Measurements from ENCODE around the gene DLG2.

Gene DLG2

GRCh38 chr11:83678831-83679584 is 1948.1 kb downstream of the DLG2 start:
- DNase-seq (ENCODE audit: low spot score) = no peak

- DNase-seq (ENCODE audit: low spot score) = no peak
These were observed 1949.4 kb downstream of the DLG2 start for GRCh38 chr11:83677730-83678129.

- no peak for DNase-seq (ENCODE audit: low spot score)
These were observed 1951.0 kb downstream of the DLG2 start for GRCh38 chr11:83676056-83676601.

- no peak for DNase-seq (ENCODE audit: low spot score)
These were observed 1952.8 kb downstream of the DLG2 start for GRCh38 chr11:83674102-83674896.

GRCh38 chr11:83671289-83671688 is 1955.9 kb downstream of the DLG2 start:
- DNase-seq (ENCODE audit: low spot score) = no peak

GRCh38 chr11:83666149-83666548 is 1961.0 kb downstream of the DLG2 start:
- DNase-seq (ENCODE audit: low spot score) = no peak

- no peak for DNase-seq (ENCODE audit: low spot score)
These were observed 1963.2 kb downstream of the DLG2 start for GRCh38 chr11:83663988-83664387.

GRCh38 chr11:83663446-83663845 is 1963.7 kb downstream of the DLG2 start:
- DNase-seq (ENCODE audit: low spot score) = no peak

GRCh38 chr11:83662494-83662893 is 1964.7 kb downstream of the DLG2 start:
- DNase-seq (ENCODE audit: low spot score) = no peak

- no peak for DNase-seq (ENCODE audit: low spot score)
These were observed 1965.4 kb downstream of the DLG2 start for GRCh38 chr11:83661491-83662350.

GRCh38 chr11:83659466-83659865 is 1967.7 kb downstream of the DLG2 start:
- DNase-seq (ENCODE audit: low spot score) = no peak

- DNase-seq (ENCODE audit: low spot score) = no peak
These were observed 1970.3 kb downstream of the DLG2 start for GRCh38 chr11:83656796-83657330.

- no peak for DNase-seq (ENCODE audit: low spot score)
These were observed 1971.2 kb downstream of the DLG2 start for GRCh38 chr11:83655976-83656375.

- DNase-seq (ENCODE audit: low spot score) = no peak
These were observed 1977.7 kb downstream of the DLG2 start for GRCh38 chr11:83649528-83649855.

- no peak for DNase-seq (ENCODE audit: low spot score)
These were observed 1978.3 kb downstream of the DLG2 start for GRCh38 chr11:83648610-83649527.

- no peak for DNase-seq (ENCODE audit: low spot score)
These were observed 1981.6 kb downstream of the DLG2 start for GRCh38 chr11:83645561-83645960.

GRCh38 chr11:83643115-83643514 is 1984.0 kb downstream of the DLG2 start:
- no peak for DNase-seq (ENCODE audit: low spot score)

- DNase-seq (ENCODE audit: low spot score) = no peak
These were observed 1984.6 kb downstream of the DLG2 start for GRCh38 chr11:83642500-83642899.

- no peak for DNase-seq (ENCODE audit: low spot score)
These were observed 1985.6 kb downstream of the DLG2 start for GRCh38 chr11:83641511-83641910.

GRCh38 chr11:83639995-83640758 is 1987.0 kb downstream of the DLG2 start:
- DNase-seq (ENCODE audit: low spot score) = no peak
